H1 (cell line): ENCODE results near the gene WDFY4. TPM values are rescaled to one million over a fixed set of nuclear protein-coding genes. Genes with fewer than 3 reads are reported as not detected.

Source experiments
- CTBP2 ChIP-seq: IDR thresholded peaks from 2 replicates; pipeline ENCODE4 v1.7.0; 2011; ENCODE audit warnings: borderline replicate concordance, mild to moderate bottlenecking, moderate library complexity, mixed read lengths, low read length; ENCODE audit not compliant: insufficient read depth, insufficient read length
- TEAD4 ChIP-seq: IDR thresholded peaks from 2 replicates; pipeline ENCODE4 v1.6.1; 2012; ENCODE audit warnings: low read depth, low read length, inconsistent platforms, mixed read lengths
- ZNF274 ChIP-seq: IDR thresholded peaks from 2 replicates; pipeline ENCODE4 v1.7.0; 2012; ENCODE audit warnings: low read length, borderline replicate concordance; ENCODE audit errors: extremely low read depth
- polyA plus RNA-seq, 7 experiments: library from polyadenylated mRNA; depleted of rRNA in 3 of 7; stranded (reverse) in 5 of 7; unstranded in 2 of 7; fragments of >200 nt in 5 of 7; fragments of 200-250 nt in 2 of 7; gene quantifications; 1 replicate in 5 of 7; 2 replicates in 1 of 7; 4 replicates in 1 of 7; pipeline versions ENCODE4 v1.2.1 to v1.2.3, GENCODE V29; 2011 to 2013; ENCODE audit warnings: missing spikeins in 2 of 7, mixed read lengths in 2 of 7
- total RNA-seq: library from RNA; stranded (reverse); fragmentation: NEBNext Ultra II Directional; extraction: Animal tissue kit (Norgen Biotek cat#: 25700); gene quantifications from 2 replicates; pipeline ENCODE4 v1.2.1, GENCODE V29; 2021
- TF ChIP-seq, protein P1 (sequence below): IDR thresholded peaks from 2 replicates; pipeline ENCODE4 v1.6.1; 2012; ENCODE audit warnings: inconsistent platforms

WDFY4 gene
- total and polyA plus RNA-seq, 2 of the 8 experiments (the other 6 are each of a cell fraction or from before 2014, with no cell fraction given): not detected

DNA sequence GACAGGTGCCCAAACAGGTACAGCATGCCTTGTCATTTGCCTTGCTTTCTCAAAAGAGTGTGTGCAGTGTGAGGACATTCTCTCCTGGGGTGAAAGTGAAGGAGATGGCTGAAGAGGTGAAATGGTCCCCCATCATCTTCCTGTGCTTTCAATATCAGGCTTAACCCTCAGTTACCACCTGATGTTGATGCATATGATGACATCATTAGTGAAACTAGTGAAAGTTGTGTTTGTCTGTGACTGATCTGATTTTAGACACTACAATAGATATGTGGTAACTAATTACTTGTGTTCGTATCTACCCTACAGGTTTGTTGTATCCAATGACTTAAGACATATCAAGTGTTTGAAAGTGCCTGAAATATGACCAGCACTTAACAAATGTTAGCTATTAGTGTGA lies 279.4 kb downstream of the WDFY4 start (continued):
- TF ChIP-seq, protein P1, sequence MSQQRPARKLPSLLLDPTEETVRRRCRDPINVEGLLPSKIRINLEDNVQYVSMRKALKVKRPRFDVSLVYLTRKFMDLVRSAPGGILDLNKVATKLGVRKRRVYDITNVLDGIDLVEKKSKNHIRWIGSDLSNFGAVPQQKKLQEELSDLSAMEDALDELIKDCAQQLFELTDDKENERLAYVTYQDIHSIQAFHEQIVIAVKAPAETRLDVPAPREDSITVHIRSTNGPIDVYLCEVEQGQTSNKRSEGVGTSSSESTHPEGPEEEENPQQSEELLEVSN: no peak
- TF ChIP-seq TEAD4: no peak
- no peak for TF ChIP-seq ZNF274
- no peak for TF ChIP-seq CTBP2
